ENCODE measurements around the gene RFFL. TPM values are rescaled to one million over a fixed set of nuclear protein-coding genes. Genes with fewer than 3 reads are reported as not detected.

The RFFL gene
- total RNA-seq, 2 donors from 2014 or later: 12.2 to 20.1 TPM

DNA sequence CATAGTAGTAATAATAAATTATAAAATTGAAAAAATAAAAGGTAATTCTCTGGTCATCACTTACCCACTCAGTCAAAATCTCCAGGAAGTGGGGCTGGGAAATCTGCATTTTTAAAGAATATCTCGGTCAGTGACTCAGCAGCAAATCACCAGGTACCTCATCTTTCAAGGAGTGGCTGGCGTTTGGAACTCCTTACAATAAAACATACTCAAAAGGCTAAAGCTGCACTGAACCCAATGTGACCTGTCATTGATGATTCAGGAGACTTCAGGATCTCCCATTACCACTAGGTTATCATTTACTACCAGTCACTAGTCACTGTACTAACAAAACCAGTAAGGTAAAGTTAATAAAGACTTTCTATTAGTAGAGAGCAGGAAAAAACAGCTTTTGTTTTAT lies 21.5 kb upstream of the RFFL start:
- H3K27ac ChIP-seq: no peak overlapping the region
- no peaks in the 10 kb centered on the region for H3K9me3 ChIP-seq
- TF ChIP-seq CTCF (IDR thresholded peaks at IDR 0.05): no peak
- no peak for DNase-seq (ENCODE audit: low spot score)
- no peak overlapping the region for H3K4me3 ChIP-seq
- no peaks in the 10 kb centered on the region for H3K27me3 ChIP-seq
- H3K36me3 ChIP-seq: no peaks in the 10 kb centered on the region
- H3K4me1 ChIP-seq: peaks cover 0 to 23% of the 10 kb centered on the region in 2 donors

DNA sequence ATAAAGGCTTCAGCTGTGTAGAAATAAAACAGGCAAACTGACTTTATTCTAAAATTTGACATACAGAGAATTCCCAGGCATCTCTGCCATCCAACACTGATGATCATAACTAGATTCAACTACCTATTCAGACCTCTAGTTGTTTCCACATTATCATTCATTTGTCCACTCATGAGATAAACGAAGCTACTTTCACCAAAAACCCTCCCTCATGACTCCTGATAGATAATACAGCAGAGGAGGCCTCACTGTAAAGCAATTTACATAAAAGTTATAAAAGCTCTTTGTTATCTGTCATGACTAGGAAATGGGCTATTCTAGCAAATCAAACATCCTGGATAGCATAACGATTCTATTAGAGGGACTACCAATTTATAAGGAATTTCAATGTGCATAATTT lies 19.6 kb upstream of the RFFL start:
- TF ChIP-seq CTCF (IDR thresholded peaks at IDR 0.05): no peak
- no peaks in the 10 kb centered on the region for H3K36me3 ChIP-seq
- no peaks in the 10 kb centered on the region for H3K9me3 ChIP-seq
- no peak for DNase-seq (ENCODE audit: low spot score)
- no peaks in the 10 kb centered on the region for H3K27me3 ChIP-seq
- H3K4me3 ChIP-seq: no peak overlapping the region
- peaks cover 0 to 15% of the 10 kb centered on the region in 2 donors for H3K4me1 ChIP-seq
- H3K27ac ChIP-seq: no peak overlapping the region

- no peak overlapping the region for H3K27ac ChIP-seq
- H3K27me3 ChIP-seq: no peaks in the 10 kb centered on the region
- no peaks in the 10 kb centered on the region for H3K9me3 ChIP-seq
- DNase-seq (ENCODE audit: low spot score): no peak
- H3K4me3 ChIP-seq: no peak overlapping the region
- H3K4me1 ChIP-seq: peaks cover 0 to 10% of the 10 kb centered on the region in 2 donors
- H3K36me3 ChIP-seq: no peaks in the 10 kb centered on the region
- TF ChIP-seq CTCF (IDR thresholded peaks at IDR 0.05): no peak
Observed at GRCh38 chr17:35082073-35082657, 18.7 kb upstream of the RFFL start.

DNA sequence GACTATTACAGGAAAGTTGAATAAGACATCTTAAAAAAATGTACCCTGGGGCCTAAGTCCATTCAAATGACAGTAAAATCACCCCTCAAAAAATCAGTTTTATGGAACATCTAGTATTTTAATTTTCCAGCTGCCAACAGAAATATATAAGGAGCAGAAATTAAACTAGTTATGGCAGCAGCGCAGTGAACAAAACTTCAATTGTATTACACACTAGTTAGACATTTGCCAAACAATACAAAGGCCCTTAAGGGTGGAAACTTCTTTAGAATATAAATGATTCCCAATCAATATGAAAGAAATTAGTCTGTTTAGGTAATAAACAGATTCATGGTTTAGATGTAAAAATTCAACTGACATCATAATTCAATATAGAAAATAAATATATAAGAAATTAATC lies 18.1 kb upstream of the RFFL start:
- no peaks in the 10 kb centered on the region for H3K9me3 ChIP-seq
- no peak for DNase-seq (ENCODE audit: low spot score)
- no peaks in the 10 kb centered on the region for H3K36me3 ChIP-seq
- peaks cover 0 to 10% of the 10 kb centered on the region in 2 donors for H3K4me1 ChIP-seq
- H3K27me3 ChIP-seq: no peaks in the 10 kb centered on the region
- H3K27ac ChIP-seq: no peak overlapping the region
- TF ChIP-seq CTCF (IDR thresholded peaks at IDR 0.05): no peak
- H3K4me3 ChIP-seq: no peak overlapping the region

DNA sequence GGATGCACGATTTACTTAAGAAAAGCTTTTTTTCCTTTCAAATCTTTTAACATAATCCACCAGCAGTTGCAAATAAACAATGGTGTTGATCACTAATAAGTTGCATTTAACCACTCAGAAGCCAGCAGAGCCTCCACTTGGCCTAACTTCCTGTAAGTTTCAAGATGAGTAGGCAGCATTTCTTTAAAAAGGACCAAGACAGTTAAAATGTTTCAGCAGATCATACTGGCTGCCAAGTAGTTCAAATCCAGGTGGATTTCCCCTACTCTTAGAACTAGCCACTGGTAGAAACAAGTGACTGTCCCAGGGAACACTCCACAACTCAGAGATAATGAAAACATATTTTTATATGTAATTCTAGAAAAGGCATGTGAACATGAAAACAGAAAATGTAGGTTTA lies 17.0 kb upstream of the RFFL start:
- Histone ChIP-seq H3K27me3 (no peaks in the 10 kb centered on the region), H3K4me1 (peaks cover 0 to 10% of the 10 kb centered on the region in 2 donors), H3K36me3 (no peaks in the 10 kb centered on the region), H3K9me3 (no peaks in the 10 kb centered on the region), H3K4me3 (no peak overlapping the region), H3K27ac (no peak overlapping the region)
- DNase-seq (ENCODE audit: low spot score): no peak
- no peak for TF ChIP-seq CTCF (IDR thresholded peaks at IDR 0.05)

All from right atrium auricular region (tissue), 2 donors.